Body of pancreas (tissue), 4 donors: Measurements from ENCODE around the gene NR1H2.

Experiments
- POLR2A ChIP-seq, 3 donors: fragments of 450-650 bp; IDR thresholded peaks; one replicate each; pipeline ENCODE4 v1.6.1; 2016; ENCODE audit warnings: antibody characterized with exemption in 3 of 3, mild to moderate bottlenecking in 2 of 3
- TF ChIP-seq, protein P1 (sequence below), 7 experiments: fragments of 450-650 bp in 4 of 7; fragments of 200-600 bp in 3 of 7; sonication (generic) in 3 of 7; IDR thresholded peaks; one replicate each; pipeline ENCODE4 v1.5.1; 2016 to 2019; ENCODE audit warnings: antibody characterized with exemption in 7 of 7

- TF ChIP-seq, protein P1, sequence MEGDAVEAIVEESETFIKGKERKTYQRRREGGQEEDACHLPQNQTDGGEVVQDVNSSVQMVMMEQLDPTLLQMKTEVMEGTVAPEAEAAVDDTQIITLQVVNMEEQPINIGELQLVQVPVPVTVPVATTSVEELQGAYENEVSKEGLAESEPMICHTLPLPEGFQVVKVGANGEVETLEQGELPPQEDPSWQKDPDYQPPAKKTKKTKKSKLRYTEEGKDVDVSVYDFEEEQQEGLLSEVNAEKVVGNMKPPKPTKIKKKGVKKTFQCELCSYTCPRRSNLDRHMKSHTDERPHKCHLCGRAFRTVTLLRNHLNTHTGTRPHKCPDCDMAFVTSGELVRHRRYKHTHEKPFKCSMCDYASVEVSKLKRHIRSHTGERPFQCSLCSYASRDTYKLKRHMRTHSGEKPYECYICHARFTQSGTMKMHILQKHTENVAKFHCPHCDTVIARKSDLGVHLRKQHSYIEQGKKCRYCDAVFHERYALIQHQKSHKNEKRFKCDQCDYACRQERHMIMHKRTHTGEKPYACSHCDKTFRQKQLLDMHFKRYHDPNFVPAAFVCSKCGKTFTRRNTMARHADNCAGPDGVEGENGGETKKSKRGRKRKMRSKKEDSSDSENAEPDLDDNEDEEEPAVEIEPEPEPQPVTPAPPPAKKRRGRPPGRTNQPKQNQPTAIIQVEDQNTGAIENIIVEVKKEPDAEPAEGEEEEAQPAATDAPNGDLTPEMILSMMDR (IDR thresholded peaks at IDR 0.05), result no peak
- no peak for TF ChIP-seq POLR2A (IDR thresholded peaks at IDR 0.05)
Observed at GRCh38 chr19:50327013-50327412, 49.2 kb upstream of the NR1H2 start.
